Effector CD8-positive, alpha-beta T cell (primary cell): Measurements from ENCODE around the gene MSI2.
A peak's percentile ranks its signal among the peaks of the same experiment; 100 is the strongest.
"Not testable (repeated sequence)": the region's sequence is repeated elsewhere in the genome, so short reads cannot be mapped to it uniquely, and the experiment has no call there.

ENCODE experiments used
- DNase-seq: peaks from one replicate; lab custom pipeline; 2025; lab: John Stamatoyannopoulos, UW
- total RNA-seq, 4 experiments: gene quantifications; one replicate each; lab custom pipeline; 2026; lab: John Stamatoyannopoulos, UW

MSI2 gene
- total RNA-seq: 72.4 to 115 (median 100) reads per million in 4 experiments

GRCh38 chr17:57255776-57256681, at the start of gene MSI2:
Gene MSI2, plus strand, starts transcription at chr17:57256523. Its CDS starts 220 bp downstream, at chr17:57256743.
- DNase-seq: peak; percentile 89

DNA sequence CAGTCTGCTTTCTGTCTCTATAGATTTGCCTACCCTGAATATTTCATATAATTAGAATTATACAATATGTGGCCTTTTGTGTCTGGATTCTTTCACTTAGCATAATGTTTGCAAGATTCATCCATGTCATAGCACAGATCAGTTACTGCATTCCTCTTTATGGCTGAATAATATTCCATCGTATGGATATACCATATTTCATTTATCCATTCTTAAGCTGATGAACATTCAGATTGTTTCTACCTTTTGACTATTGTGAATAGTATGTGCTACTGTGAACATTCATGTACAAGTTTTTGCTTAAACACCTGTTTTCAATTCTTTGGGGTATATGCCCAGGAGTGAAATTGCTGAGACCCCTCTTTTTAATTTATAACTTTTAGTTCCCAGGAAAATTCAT, 49.4 kb upstream of the MSI2 start:
- DNase-seq: no peak

- DNase-seq: no peak
Measured at GRCh38 chr17:57207396-57207795, 48.9 kb upstream of the MSI2 start.

DNA sequence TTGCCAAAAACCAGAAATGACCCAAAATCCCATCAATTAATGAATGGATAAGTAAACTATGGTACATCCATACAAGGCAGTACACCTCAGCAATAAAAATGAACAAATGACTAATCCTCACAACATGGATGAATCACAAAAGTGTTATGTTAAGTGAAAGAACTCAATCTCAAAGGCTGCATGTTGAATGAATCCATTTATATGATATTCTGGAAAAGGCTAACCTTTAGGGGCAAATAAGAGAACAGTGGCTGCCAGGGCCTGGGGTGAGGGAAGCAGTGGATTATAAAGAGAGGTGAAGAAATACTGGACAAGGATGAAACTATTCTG, 46.1 kb upstream of the MSI2 start:
- DNase-seq: no peak

DNA sequence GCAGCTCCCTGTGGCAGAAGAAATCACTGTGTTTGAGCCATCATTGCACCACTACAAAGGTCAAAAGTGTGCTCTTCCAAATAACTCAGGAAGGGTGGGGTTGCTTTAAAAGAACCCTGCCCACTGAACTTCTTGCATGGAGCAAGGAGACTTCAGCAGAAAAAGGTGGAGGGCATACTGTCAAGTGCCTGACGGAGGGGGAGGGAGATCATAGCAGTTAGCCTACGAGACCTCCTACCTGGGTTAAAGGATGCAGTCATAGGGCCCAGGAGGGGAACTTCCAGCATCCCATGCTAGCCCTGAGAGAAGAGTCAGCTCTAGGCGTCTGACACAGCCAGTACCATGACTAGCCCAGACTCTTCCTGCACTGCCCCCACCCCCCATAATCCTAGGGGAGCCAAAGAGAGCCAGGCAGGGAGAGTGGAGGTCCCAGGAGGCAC, 45.3 kb upstream of the MSI2 start:
- no peak for DNase-seq

DNA sequence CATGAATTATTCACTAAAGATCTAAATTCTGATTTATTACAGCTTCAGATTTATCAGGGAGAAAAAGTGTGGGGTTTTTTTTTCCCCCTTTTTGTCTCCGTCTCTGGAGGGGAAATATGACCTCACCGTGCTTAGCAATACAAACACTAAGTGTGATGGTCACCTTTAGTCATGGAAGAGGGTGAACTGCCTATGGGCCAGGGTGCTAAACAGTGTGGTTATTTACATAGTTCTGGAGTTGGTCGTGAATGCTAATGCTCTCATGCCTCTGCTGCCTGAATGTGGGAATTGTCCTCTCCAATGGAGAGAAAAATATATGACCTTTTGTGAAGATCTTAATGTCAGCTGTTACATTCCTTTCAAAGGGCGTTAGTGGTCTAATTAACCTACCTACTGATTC, 44.8 kb upstream of the MSI2 start:
- DNase-seq: no peak

DNA sequence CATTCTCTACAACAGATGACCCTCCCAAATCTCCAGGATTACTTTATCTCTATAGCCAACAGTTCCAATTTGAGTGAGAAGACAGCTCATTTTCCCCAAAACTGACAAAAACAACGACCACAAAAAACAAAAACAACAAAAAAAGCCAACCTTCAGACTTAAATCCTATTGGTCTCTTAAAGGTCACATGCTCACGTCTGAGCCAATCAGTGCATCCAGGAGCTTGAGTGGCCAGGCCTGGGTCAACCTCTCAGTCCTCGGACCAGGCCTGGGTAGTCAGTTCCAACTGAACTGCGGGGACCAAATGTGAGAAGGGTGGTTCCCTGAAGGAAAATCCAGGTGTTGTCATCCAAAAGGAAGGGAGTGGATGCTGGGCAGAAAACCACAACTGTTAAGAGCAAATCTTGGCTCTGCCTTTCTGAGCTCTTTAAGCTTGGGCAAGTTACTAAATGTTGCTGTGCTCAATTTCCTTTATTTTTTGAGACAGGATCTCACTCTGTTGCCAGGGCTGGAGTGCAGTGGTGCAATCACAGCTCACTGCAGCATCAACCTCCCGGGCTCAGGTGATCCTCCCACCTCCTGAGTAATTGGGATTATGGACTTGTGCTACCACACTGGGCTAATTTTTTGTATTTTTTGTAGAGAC, 43.0 kb upstream of the MSI2 start:
- no peak for DNase-seq

DNA sequence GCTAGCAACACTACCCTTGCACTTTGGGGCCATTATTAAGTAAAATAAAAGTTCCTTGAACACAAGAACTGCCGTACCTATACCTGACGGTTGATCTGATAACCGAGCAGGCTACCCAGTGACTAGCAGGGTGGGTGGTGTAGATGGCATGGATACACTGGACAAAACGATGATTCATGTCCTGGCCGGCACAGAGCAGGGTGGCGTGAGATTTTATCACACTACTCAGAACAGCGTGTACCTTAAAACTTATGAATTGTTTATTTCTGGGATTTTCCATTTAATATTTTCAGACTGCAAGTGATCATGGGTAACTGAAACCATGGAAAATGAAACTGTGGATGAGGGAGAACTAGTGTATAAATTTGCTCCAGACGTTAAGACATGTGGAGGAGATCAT, 41.0 kb upstream of the MSI2 start:
- DNase-seq: no peak

DNA sequence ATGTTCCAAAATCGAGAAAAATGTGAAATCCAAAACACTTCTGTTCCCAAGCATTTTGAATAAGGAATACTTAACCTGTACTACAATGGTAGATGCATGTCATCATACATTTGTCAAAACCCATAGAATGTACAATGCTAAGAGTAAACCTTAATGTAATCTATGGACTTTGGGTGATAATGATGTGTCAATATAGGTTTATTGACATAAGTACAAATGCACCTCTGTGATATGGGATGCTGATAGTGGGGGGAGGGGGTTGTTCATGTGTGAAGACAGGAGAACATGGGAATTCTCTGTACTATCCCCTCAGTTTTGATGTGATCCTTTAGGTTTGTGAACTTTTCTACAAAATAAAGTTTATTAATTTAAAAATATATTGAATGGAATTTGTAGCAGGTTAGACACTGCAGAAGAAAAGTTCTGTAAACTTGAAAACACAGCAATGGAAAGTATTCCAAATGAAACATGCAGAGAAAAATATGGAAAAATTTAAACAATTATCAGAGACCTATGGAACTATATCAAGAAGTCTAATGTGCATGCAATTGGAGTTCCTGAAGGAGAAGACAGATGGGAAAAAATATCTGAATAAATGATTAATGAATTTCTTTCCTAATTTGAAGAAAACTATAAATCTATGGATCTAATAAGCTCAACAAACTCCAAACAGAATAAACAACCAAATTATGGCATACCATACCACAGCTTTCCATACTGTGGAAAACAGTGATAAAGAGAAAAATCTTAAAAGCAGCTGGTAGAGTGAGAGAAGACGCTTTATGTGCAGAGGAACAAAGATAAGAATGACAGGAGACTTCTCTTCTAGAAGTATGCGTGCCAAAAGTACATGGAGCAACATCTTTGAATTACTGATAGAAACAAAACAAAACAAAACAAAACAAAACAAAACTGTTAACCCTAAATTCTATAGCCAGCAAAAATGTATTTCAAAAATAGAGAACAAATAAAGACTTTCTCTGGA, 34.7 kb upstream of the MSI2 start:
- DNase-seq: no peak

GRCh38 chr17:57222422-57222821, 33.9 kb upstream of the MSI2 start:
- not testable (repeated sequence) for DNase-seq

DNA sequence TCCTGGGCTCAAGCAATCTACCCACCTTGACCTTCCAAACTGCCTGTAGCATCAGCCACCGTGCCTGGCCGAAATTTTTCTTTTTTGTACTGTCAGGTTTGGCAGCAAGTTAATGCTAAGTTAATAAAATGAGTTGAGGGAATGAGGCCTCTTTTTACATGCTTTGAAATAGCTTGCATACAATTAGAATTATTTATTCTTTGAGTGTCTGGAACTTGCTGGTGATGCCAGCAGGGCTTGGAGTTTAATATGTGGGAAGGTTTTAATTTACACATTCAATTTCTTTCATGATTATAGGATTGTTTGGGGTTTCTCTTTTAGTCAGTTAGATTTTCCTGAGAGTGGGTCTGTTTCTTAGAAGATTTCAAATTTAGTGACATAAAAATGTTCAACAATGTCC, 31.2 kb upstream of the MSI2 start:
- no peak for DNase-seq

DNA sequence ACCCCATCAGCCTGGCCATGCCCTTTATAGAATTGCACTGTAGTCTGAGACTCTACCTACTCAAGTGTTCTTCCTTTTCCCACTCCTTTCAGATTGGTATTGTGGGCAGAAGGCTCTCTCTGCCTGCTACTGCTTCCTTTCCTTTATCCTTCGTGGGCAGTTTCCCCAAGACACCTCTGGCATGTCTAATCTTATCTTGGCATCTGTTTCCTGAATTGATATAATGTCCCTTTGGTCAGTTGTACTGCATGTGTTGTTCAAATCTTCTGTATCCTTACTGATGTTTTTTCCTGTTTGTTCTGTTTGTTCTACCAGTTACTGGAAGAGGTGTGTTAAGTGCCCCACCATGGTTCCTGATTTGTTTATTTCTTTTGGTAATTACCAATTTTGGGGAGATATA, 29.5 kb upstream of the MSI2 start:
- no peak for DNase-seq

DNA sequence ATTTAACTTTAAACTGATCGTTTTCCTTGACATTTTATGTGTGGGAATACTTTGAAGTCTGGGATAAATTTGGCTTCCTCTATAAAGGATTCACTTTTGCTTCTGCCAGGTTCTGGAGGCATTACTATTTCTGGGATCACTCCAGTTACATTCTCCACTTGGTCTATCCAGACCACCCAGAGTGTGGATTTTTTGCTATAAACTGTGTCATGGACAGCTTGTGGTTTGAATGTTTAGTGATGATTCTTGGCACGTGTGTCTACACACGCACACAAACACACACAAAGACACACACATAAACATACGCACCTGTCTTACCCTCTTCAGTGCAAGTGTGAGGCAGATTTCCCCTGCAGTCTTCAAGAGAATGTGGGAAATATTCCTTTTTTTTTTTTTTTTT, 27.4 kb upstream of the MSI2 start:
- DNase-seq: no peak

DNA sequence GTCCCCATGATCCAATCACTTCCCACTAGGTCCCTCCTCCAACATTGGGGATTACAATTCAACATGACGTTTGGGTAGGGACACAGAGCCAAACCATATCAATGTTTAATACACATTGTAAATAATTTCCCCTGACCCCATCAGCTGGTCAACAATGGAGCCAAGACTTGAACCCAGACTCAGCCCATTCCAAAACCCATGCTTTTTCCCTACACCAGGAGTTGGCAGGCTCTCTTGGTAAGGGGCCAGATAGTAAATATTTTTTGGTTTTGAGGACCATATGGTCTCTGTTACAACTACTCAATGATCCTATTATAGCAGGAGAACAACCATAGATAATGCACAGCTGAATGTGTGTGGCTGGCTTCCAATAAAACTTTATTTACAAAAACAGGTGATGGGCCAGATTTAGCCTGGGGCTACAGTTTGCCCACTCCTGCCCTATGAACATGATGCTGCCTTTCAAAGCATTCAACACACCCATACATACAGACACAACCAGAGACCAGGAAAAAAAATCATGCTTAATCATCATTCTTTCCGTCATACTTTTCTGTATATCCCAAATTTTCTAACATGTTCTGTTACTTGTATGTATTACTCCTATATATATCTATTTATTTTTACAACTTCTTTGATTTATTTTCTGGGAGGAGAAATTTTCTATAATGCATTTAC, 22.1 kb upstream of the MSI2 start:
- no peak for DNase-seq

DNA sequence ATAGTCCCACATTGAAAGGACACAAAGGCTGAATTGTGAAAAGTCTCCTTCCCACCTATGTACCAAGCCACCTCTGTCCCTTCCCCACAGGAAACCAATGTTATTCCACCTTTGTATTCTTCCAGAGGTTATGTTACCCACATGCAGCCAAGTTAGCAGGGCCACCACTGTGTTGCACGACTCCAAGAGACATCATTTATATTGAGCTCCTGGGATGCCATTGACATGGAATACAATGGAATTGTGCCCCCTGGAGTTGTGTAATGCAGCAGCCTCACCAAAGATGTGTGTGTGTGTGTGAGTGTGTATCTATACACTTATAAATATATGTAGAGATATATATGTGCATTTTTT, 21.6 kb upstream of the MSI2 start:
- no peak for DNase-seq

GRCh38 chr17:57235124-57235523, 21.2 kb upstream of the MSI2 start:
- DNase-seq: no peak

- no peak for DNase-seq
Measured at GRCh38 chr17:57236686-57237299, 19.5 kb upstream of the MSI2 start.

DNA sequence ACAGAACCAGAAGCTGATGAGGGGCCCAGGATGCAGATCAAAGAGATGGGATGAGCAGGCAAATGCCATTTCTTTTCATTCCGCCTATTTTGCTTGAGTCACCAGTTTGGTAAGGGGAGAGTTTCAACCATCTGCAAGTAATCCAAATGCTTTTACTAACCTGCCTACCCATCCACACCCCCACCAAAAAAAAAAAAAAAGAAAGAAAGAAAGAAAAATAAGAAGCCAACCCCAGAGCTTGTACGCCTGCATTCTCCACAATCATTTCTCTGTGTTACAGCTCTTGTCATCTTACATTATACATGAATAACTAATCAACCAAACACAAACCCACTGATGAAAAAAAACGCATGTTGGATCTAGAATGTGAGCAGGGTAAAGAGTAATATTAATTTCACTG, 15.7 kb upstream of the MSI2 start:
- DNase-seq: no peak

DNA sequence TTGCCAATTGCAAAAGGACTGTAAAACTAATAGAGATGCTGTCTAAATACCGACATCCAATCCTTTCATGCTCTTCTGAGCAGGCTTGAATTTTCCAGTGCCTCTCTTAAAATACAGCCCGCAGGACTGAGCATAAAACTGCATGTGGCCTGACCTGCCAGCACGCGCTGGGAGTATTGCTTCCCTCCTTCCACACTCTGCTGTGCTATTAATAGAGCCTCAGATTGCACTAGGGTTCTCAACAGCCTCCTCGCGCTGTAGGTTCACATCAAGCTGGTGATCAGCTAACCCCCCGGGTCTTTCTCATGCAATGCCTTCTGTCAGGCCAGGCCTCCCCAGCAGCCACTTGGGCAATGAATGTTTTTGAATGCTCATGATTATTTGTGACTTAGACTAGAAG, 14.2 kb upstream of the MSI2 start:
- DNase-seq: no peak

GRCh38 chr17:57243171-57243622, 13.1 kb upstream of the MSI2 start:
- DNase-seq: peak; percentile 57

DNA sequence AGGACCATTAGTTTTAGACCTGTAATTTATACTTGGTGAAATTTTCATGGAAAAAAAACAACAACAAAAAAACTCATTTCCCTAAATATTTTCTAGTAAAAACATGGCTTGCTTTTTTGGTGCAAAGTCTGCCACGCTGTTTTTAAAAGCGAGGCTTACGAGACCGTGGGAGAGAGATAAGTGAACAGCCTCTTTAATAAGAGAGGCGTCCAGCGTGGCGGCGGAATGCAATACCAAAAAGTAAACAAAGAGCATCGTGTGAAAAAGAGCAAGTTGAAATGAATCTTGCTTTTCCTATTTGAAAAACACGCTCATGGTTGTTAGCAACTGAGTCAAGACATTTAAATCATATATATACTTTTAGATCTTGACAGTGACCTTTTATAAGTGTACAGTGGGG, 10.5 kb upstream of the MSI2 start:
- no peak for DNase-seq
